Limb (tissue), 2 donors: ENCODE measurements around the gene SDF4.

Experiments used
- DNase-seq, 2 donors: peaks; one replicate each; pipeline ENCODE4 v3.0.0-alpha.2; 2016; ENCODE audit errors: extremely low spot score in 2 of 2

Gene SDF4

GRCh38 chr1:1167398-1167821 is 64.4 kb downstream of the SDF4 start:
- DNase-seq, result no peak
